GM23338 (cell line): ENCODE measurements around the gene TMEM204. TPM values are rescaled to one million over a fixed set of nuclear protein-coding genes. Genes with fewer than 3 reads are reported as not detected.

ENCODE experiments used
- ATAC-seq: fragments of 200-7000 bp; cut with Tn5 transposase; 3 replicates; pipeline ENCODE4 v1.9.1; 2020
- DNase-seq: peaks from one replicate; pipeline ENCODE4 v3.0.0-alpha.2; 2015; ENCODE audit warnings: low spot score
- H2AFZ ChIP-seq: fragments of 200-600 bp; sonication (generic); 2 replicates; pipeline ENCODE4 v1.8.0; 2016; ENCODE audit warnings: antibody characterized with exemption, mild to moderate bottlenecking, moderate library complexity
- H3F3A ChIP-seq: fragments of 200-600 bp; sonication (generic); replicated peaks from 2 replicates; pipeline ENCODE4 v1.8.0; 2017; ENCODE audit warnings: antibody characterized with exemption, mixed run types, low read depth
- H3K27ac ChIP-seq: fragments of 200-600 bp; sonication (generic); 2 replicates; pipeline ENCODE4 v1.6.1; 2016; ENCODE audit warnings: low read depth
- H3K27me3 ChIP-seq: fragments of 200-600 bp; sonication (generic); 2 replicates; pipeline ENCODE4 v1.8.0; 2016; ENCODE audit warnings: mild to moderate bottlenecking, mixed run types, moderate library complexity; ENCODE audit not compliant: insufficient read depth
- H3K36me3 ChIP-seq: fragments of 200-600 bp; sonication (generic); 2 replicates; pipeline ENCODE4 v1.8.0; 2016; ENCODE audit warnings: mild to moderate bottlenecking; ENCODE audit not compliant: insufficient read depth
- H3K4me1 ChIP-seq: fragments of 200-600 bp; sonication (generic); 2 replicates; pipeline ENCODE4 v1.8.0; 2016; ENCODE audit warnings: mild to moderate bottlenecking, moderate library complexity; ENCODE audit not compliant: insufficient read depth
- H3K4me2 ChIP-seq: fragments of 200-600 bp; sonication (generic); 2 replicates; pipeline ENCODE4 v1.7.1; 2017; ENCODE audit warnings: mixed run types
- H3K4me3 ChIP-seq: fragments of 200-600 bp; sonication (generic); 2 replicates; pipeline ENCODE4 v1.6.1; 2016; ENCODE audit warnings: mixed run types
- H3K79me2 ChIP-seq: fragments of 200-600 bp; sonication (generic); replicated peaks from 2 replicates; pipeline ENCODE4 v1.8.0; 2017; ENCODE audit warnings: mild to moderate bottlenecking; ENCODE audit not compliant: insufficient read depth
- H3K9me2 ChIP-seq: fragments of 200-600 bp; sonication (generic); 2 replicates; pipeline ENCODE4 v1.8.0; 2017; ENCODE audit not compliant: insufficient read depth
- H4K20me1 ChIP-seq: fragments of 200-600 bp; sonication (generic); replicated peaks from 2 replicates; pipeline ENCODE4 v1.8.0; 2017; ENCODE audit warnings: mild to moderate bottlenecking; ENCODE audit not compliant: insufficient read depth
- H3K27ac Mint-ChIP-seq: 2 replicates; pipeline ENCODE4 v1.8.0; 2020; ENCODE audit warnings: inconsistent platforms, mild to moderate bottlenecking, moderate library complexity, mixed read lengths
- H3K27me3 Mint-ChIP-seq: 3 replicates; pipeline ENCODE4 v1.8.0; 2022; ENCODE audit warnings: low read depth, mild to moderate bottlenecking, moderate library complexity, mixed read lengths, inconsistent platforms; ENCODE audit not compliant: insufficient read depth, poor library complexity
- H3K36me3 Mint-ChIP-seq: 3 replicates; pipeline ENCODE4 v1.8.0; 2021; ENCODE audit warnings: low read depth, mild to moderate bottlenecking, inconsistent platforms, moderate library complexity, mixed read lengths
- H3K4me1 Mint-ChIP-seq: 3 replicates; pipeline ENCODE4 v1.8.0; 2020; ENCODE audit warnings: mild to moderate bottlenecking, inconsistent platforms, mixed read lengths
- H3K4me3 Mint-ChIP-seq: 3 replicates; pipeline ENCODE4 v1.8.0; 2021; ENCODE audit warnings: moderate library complexity, mild to moderate bottlenecking, inconsistent platforms, mixed read lengths
- H3K9me3 Mint-ChIP-seq: 3 replicates; pipeline ENCODE4 v1.8.0; 2020; ENCODE audit warnings: moderate library complexity, mild to moderate bottlenecking, inconsistent platforms, mixed read lengths
- CREB1 ChIP-seq: fragments of 250-450 bp; sonication (Bioruptor Pico); IDR thresholded peaks from 2 replicates; pipeline ENCODE4 v1.5.0; 2020; ENCODE audit warnings: low read depth, mild to moderate bottlenecking, moderate library complexity
- CTCF ChIP-seq, 2 experiments: fragments of 200-600 bp in 1 of 2; sonication (generic) in 1 of 2; conservative IDR thresholded peaks; 2 replicates each; pipeline versions ENCODE4 v1.5.1 to v1.6.1; 2016 to 2017; ENCODE audit warnings: antibody characterized with exemption in 2 of 2, low read depth in 2 of 2, mild to moderate bottlenecking in 2 of 2, moderate library complexity in 1 of 2
- ETS1 ChIP-seq: IDR thresholded peaks from 2 replicates; pipeline ENCODE4 v1.6.1; 2016; ENCODE audit warnings: antibody characterized with exemption
- EZH2 ChIP-seq: fragments of 200-600 bp; sonication (generic); IDR thresholded peaks from one replicate; pipeline ENCODE4 v1.8.0; 2017; ENCODE audit warnings: antibody characterized with exemption, mild to moderate bottlenecking, low read depth; ENCODE audit not compliant: unreplicated experiment
- JUNB ChIP-seq: IDR thresholded peaks from one replicate; pipeline ENCODE4 v1.6.1; 2016; ENCODE audit warnings: antibody characterized with exemption; ENCODE audit not compliant: unreplicated experiment
- POLR2AphosphoS5 ChIP-seq: IDR thresholded peaks from 2 replicates; pipeline ENCODE4 v1.6.1; 2016; ENCODE audit warnings: antibody characterized with exemption, low read depth
- REST ChIP-seq: IDR thresholded peaks from one replicate; pipeline ENCODE4 v1.6.1; 2018; ENCODE audit warnings: antibody characterized with exemption; ENCODE audit not compliant: unreplicated experiment
- STAT1 ChIP-seq: IDR thresholded peaks from one replicate; pipeline ENCODE4 v1.6.1; 2016; ENCODE audit warnings: antibody characterized with exemption; ENCODE audit not compliant: unreplicated experiment
- ZNF114 ChIP-seq: fragments of 250-450 bp; sonication (Bioruptor Pico); IDR thresholded peaks from 2 replicates; pipeline ENCODE4 v1.5.0; 2020; ENCODE audit warnings: mild to moderate bottlenecking, moderate library complexity
- ZNF331 ChIP-seq: fragments of 250-450 bp; sonication (Bioruptor Pico); IDR thresholded peaks from 2 replicates; pipeline ENCODE4 v1.5.0; 2020; ENCODE audit warnings: low read depth, mild to moderate bottlenecking, moderate library complexity
- polyA plus RNA-seq: library from polyadenylated mRNA; unstranded; fragments of >200 nt; fragmentation: Nextera tagmentation; extraction: Ambion mirVana; gene quantifications from 2 replicates; pipeline ENCODE4 v1.2.1, GENCODE V29; 2016
- total RNA-seq: library from RNA; depleted of rRNA; stranded (reverse); fragments of >200 nt; shearing (Covaris generic); gene quantifications from 2 replicates; pipeline ENCODE4 v1.2.3, GENCODE V29; 2014

Gene TMEM204
- total and polyA plus RNA-seq, 2 experiments from 2014 or later = 0.14 to 0.21 TPM

- no peaks in the 10 kb centered on the region for H3K9me2 ChIP-seq
- H3K27ac ChIP-seq = no peak overlapping the region
- ATAC-seq (no peak), DNase-seq (no peak)
- H4K20me1 ChIP-seq = no peaks in the 10 kb centered on the region
- TF ChIP-seq CREB1 (CRISPR knock-in tag) (no peak), REST (no peak), JUNB (no peak), ETS1 (no peak), CTCF (conservative IDR thresholded peaks at IDR 0.05; ENCODE audit: low read depth in 2 of 2) (no peak), EZH2 (no peak)
- no peak overlapping the region for H3K4me3 ChIP-seq
- H3K27me3 ChIP-seq = no peaks in the 10 kb centered on the region
- no peaks in the 10 kb centered on the region for H3F3A ChIP-seq
- H3K79me2 ChIP-seq = no peaks in the 10 kb centered on the region
- H3K4me1 Mint-ChIP-seq = peaks cover 2% of the 10 kb centered on the region; the same call in 1 of the 3 replicates
- no peak overlapping the region for H2AFZ ChIP-seq
- no peaks in the 10 kb centered on the region for H3K4me1 ChIP-seq
- H3K36me3 Mint-ChIP-seq = peaks cover 9% of the 10 kb centered on the region; the same call in 1 of the 3 replicates
- H3K27ac Mint-ChIP-seq = no peak overlapping the region
- no peaks in the 10 kb centered on the region for H3K36me3 ChIP-seq
- H3K9me3 Mint-ChIP-seq = no peaks in the 10 kb centered on the region
- no peak overlapping the region for H3K4me3 Mint-ChIP-seq
- no peaks in the 10 kb centered on the region for H3K27me3 Mint-ChIP-seq
- H3K4me2 ChIP-seq = no peak overlapping the region
Observed at GRCh38 chr16:1523581-1524245, 9.8 kb upstream of the TMEM204 start.

GRCh38 chr16:1524366-1524765 lies 9.1 kb upstream of the TMEM204 start:
- Histone ChIP-seq H4K20me1 (no peaks in the 10 kb centered on the region), H3K4me3 (no peak overlapping the region), H3K79me2 (no peaks in the 10 kb centered on the region), H3K4me2 (no peak overlapping the region), H3K9me2 (no peaks in the 10 kb centered on the region), H3K27me3 (no peaks in the 10 kb centered on the region), H3K27ac (no peak overlapping the region), H3K4me1 (no peaks in the 10 kb centered on the region), H3F3A (no peaks in the 10 kb centered on the region), H2AFZ (no peak overlapping the region), H3K36me3 (no peaks in the 10 kb centered on the region)
- Mint-ChIP-seq H3K9me3 (no peaks in the 10 kb centered on the region), H3K4me3 (no peak overlapping the region), H3K4me1 (peaks cover 2% of the 10 kb centered on the region; the same call in 1 of the 3 replicates), H3K36me3 (peaks cover 9% of the 10 kb centered on the region; the same call in 1 of the 3 replicates), H3K27ac (no peak overlapping the region), H3K27me3 (peaks cover 2% of the 10 kb centered on the region)
- ATAC-seq (no peak), DNase-seq (no peak)
- no peak for TF ChIP-seq STAT1
- TF ChIP-seq REST = no peak
- TF ChIP-seq ZNF331 (CRISPR knock-in tag) = no peak
- no peak for TF ChIP-seq JUNB
- TF ChIP-seq EZH2 = no peak
- TF ChIP-seq POLR2AphosphoS5 = no peak
- no peak for TF ChIP-seq ZNF114 (CRISPR knock-in tag)
- no peak for TF ChIP-seq CREB1 (CRISPR knock-in tag)
- TF ChIP-seq CTCF (conservative IDR thresholded peaks at IDR 0.05; ENCODE audit: low read depth in 2 of 2) = no peak
